22Rv1 (cell line): ENCODE measurements around the gene CTU2.

Experiments used
- H3K27ac ChIP-seq: fragments of 450-650 bp; 2 replicates; pipeline ENCODE4 v1.5.1; 2017
- CTCF ChIP-seq: fragments of 450-650 bp; IDR thresholded peaks from 2 replicates; pipeline ENCODE4 v1.5.1; 2017; ENCODE audit warnings: mild to moderate bottlenecking
- ZFX ChIP-seq: fragments of 450-650 bp; IDR thresholded peaks from 2 replicates; pipeline ENCODE4 v1.6.1; 2017; ENCODE audit warnings: antibody characterized with exemption, borderline replicate concordance

The CTU2 gene

GRCh38 chr16:88688013-88688778 lies 18.1 kb upstream of the CTU2 start:
- H3K27ac ChIP-seq: peak overlapping the region; percentile 71
- TF ChIP-seq CTCF: no peak

DNA sequence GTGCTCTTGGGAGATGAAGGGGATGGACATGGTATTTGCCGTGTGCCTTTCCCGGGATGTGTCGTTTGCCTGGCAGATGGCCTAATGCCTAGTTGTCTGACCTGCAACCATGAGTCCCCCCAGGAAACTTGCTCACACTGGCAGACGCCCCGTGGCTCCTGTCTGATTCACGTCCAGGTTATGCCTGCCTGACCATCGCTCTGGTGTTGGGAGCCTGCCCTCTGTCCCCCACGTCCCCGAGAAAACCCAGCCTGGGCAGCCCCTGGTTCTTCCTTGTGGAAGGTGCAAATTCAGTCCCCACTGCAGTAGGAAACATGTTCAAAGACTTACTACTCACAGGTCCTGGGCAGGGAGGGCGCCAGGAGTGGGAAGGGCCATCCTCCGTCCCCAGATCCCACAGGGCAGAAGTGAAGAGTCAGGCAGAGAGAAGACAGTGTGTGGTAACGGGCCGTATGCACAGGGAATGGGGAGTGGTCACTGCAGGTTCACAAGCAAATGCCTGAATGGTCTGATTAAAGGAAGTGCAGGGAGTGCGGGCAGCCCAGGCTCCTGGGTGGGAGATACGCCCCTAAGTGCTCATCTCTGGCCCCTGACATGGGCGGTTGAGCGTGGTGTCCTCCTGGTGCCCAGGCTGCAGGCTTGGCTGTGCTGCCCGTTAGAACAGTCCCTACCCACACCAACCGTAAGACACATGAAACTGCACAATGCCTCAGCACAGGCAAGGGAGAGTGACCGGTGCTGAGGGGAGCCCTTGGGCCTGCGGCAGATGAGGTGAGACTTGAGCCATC lies 15.8 kb upstream of the CTU2 start:
- H3K27ac ChIP-seq: no peak overlapping the region
- TF ChIP-seq CTCF (no peak), ZFX (no peak)

DNA sequence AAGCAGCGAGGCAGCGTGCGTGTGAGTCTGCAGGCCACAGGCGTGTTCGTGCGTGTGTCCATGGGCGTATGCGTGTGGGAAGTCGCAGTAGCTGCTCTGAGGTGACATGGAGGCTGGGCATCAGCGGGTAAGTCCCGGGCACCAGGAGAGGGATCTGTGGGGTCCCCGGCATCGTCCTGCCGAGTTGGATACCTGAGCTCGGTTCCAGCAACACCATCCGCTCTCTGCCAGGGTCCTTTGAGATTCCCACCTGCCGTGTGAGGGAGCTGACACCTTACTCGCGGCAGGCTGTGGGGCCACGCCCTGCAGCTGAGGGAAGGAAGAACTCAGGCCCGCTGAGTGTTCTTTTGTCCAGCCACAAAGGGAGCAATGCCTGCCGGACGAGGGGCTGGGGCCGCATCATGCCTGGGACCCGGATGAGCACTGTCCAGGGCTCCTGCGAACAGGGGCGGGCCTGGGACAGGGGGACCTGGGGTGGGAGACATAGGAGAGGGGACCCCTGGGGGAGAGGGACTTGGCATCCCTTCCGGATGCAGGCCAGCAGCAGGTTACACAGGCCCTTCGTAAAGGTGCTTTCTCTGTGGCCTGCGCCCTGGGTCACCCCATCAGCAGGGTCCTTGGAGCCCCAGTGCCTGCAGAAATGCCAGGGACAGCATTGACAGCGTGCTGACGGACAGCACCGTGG lies 15.0 kb upstream of the CTU2 start:
- no peak overlapping the region for H3K27ac ChIP-seq
- TF ChIP-seq ZFX (no peak), CTCF (no peak)

- TF ChIP-seq ZFX (no peak), CTCF (no peak)
- H3K27ac ChIP-seq: no peak overlapping the region
Observed at GRCh38 chr16:88691924-88692560, 14.3 kb upstream of the CTU2 start.

DNA sequence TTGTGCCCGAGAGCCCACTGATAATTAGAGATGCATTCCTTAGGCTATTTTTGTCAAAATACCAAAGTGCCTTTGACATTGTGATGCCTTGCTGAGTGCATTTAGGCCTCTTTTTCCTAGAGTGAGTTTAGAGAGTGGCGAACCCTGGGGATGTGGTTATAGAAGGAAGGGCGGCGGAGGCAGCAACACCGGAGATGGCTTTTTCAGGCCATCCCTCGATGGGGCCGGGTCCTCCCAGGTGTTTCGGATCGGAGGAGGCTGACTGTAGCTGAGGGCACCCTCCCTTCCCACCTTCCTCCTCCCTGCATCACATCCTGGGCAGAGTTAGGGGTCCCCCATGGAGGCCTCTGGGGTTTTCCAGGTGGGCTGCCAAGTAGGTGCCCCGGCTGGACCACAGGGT lies 13.4 kb upstream of the CTU2 start:
- no peak for TF ChIP-seq CTCF
- no peak for TF ChIP-seq ZFX
- H3K27ac ChIP-seq: no peak overlapping the region

DNA sequence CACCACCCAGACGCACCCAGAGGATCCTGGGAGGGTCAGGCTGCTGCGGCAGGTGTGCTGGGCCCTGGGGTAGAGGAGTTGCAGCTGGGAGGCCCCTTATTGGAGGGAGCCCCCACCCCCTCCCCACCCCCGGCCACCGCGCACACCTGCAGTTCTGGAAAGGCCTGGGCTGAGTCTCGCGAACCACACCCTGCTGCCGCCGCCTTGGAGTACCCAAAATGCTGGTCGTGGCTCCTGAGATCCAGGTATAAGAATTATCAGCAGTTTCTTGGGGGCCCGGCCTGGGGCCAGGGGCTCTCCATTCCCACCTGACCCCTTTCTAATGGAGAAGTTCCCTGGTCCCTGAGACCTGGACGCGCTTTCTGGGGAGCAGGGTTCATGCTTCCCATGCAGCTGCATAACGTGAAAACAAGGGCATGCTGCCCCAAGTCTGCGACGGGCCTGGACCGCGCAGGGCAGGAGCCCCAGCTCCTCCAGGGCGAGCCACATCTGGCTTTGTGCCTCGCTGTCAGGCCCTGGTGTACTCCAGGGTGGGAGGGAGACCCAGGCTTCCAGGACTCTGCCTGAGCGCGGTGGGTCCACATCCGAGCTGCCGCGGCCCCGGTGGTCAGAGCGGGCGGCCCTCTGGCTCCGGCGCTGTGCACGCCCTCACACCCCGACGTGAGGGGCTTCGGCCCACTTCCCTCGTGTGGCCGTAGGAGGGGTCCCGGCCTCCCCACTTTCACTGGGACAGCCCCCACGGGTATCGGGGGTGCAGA lies 12.7 kb upstream of the CTU2 start:
- TF ChIP-seq ZFX: no peak
- no peak for TF ChIP-seq CTCF
- H3K27ac ChIP-seq: no peak overlapping the region
